Sigmoid colon (tissue), 7 donors: Measurements from ENCODE around the gene RALY. TPM values are rescaled to one million over a fixed set of nuclear protein-coding genes. Genes with fewer than 3 reads are reported as not detected.
"Not testable (repeated sequence)": the region's sequence is repeated elsewhere in the genome, so short reads cannot be mapped to it uniquely, and the experiment has no call there.

Source experiments
- DNase-seq: peaks from one replicate; pipeline ENCODE4 v3.0.0-alpha.2; 2019
- H3K27ac ChIP-seq, 4 donors: fragments of 200-600 bp; sonication (generic); one replicate each; pipeline ENCODE4 v1.5.1; 2016 to 2019; ENCODE audit warnings: mild to moderate bottlenecking in 1 of 4
- H3K27me3 ChIP-seq, 3 donors: fragments of 200-600 bp; sonication (generic); one replicate each; pipeline ENCODE4 v1.5.1; 2019; ENCODE audit warnings: mild to moderate bottlenecking in 1 of 3
- H3K36me3 ChIP-seq, 4 donors: fragments of 200-600 bp; sonication (generic); one replicate each; pipeline ENCODE4 v1.5.1; 2016 to 2019
- H3K4me1 ChIP-seq, 4 donors: fragments of 200-600 bp; sonication (generic); one replicate each; pipeline ENCODE4 v1.5.1; 2017 to 2019
- H3K4me3 ChIP-seq, 4 donors: fragments of 200-600 bp; sonication (generic); one replicate each; pipeline ENCODE4 v1.5.1; 2017 to 2019; ENCODE audit warnings: mild to moderate bottlenecking in 2 of 4, moderate library complexity in 1 of 4
- H3K9me3 ChIP-seq, 4 donors: fragments of 200-600 bp in 3 of 4; sonication (generic) in 3 of 4; one replicate each; pipeline versions ENCODE4 v1.5.1 to v1.6.1; 2013 to 2019
- EP300 ChIP-seq, 4 donors: sonication (generic); formaldehyde crosslinking; IDR thresholded peaks; one replicate each; pipeline ENCODE4 v1.6.1; 2017; ENCODE audit warnings: antibody characterized with exemption in 4 of 4
- POLR2A ChIP-seq, 2 donors: fragments of 450-650 bp; IDR thresholded peaks; one replicate each; pipeline ENCODE4 v1.6.1; 2016; ENCODE audit warnings: antibody characterized with exemption in 2 of 2, mild to moderate bottlenecking in 2 of 2, moderate library complexity in 2 of 2
- POLR2AphosphoS5 ChIP-seq, 4 donors: sonication (generic); formaldehyde crosslinking; IDR thresholded peaks; one replicate each; pipeline ENCODE4 v1.6.1; 2017; ENCODE audit warnings: antibody characterized with exemption in 4 of 4
- WGBS, 2 donors: extraction: QIAGEN DNeasy Blood & Tissue Kit; methylation state at CpG; one replicate each; pipeline ENCODE4 v1.1.7; 2013; 5-methylcytosine and 5-hydroxymethylcytosine counted together
- intact Hi-C: fragments of 100-400 bp; cut with DNase I; formaldehyde crosslinking; loops from one replicate; pipeline ENCODE4 v1.15.1; 2023
- polyA plus RNA-seq, 3 donors: library from polyadenylated mRNA; stranded (reverse); fragments of 200-250 nt; gene quantifications; one replicate each; pipeline ENCODE4 v1.2.3, GENCODE V29; 2013
- small RNA-seq, 3 donors: library from RNA; depleted of rRNA; stranded (forward); fragments of <200 nt; gene quantifications; one replicate each; pipeline ENCODE3, GENCODE V24; 2016
- total RNA-seq, 4 donors: library from RNA; depleted of rRNA; stranded (reverse); fragments of >200 nt; gene quantifications; one replicate each; pipeline ENCODE4 v1.1.0, GENCODE V29; 2016
- TF ChIP-seq, protein P1 (sequence below), 4 experiments: fragments of 450-650 bp in 3 of 4; fragments of 200-600 bp in 1 of 4; IDR thresholded peaks; one replicate each; pipeline ENCODE4 v1.5.1; 2016 to 2019; ENCODE audit warnings: antibody characterized with exemption in 4 of 4, mild to moderate bottlenecking in 3 of 4, moderate library complexity in 2 of 4
- donor health status: healthy with polysubstance abuse.
- donor health status: Bipolar disorder and iron deficiency.
- donor health status: healthy.

The RALY gene
- total and polyA plus RNA-seq, 7 donors = 75.1 to 233 (median 94.5) TPM

DNA sequence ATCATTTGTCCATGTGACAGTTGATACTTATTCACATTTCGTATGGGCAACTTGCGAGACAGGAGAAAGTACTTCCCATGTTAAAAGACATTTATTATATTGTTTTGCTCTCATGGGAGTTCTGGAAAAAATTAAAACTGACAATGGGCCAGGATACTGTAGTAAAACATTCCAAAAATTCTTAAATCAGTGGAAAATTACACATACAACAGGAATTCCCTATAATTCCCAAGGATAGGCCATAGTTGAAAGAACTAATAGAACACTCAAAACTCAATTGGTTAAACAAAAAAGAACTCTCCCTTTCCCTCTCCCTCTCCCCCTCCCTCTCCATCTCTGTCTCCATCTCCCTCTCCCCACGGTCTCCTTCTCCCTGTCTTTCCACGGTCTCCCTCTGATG, 137.8 kb downstream of the RALY start:
- WGBS, 2 donors = 89 to 92% methylated on average over 4 of the region's 4 CpGs
- H3K36me3 ChIP-seq = no peaks in the 10 kb centered on the region
- intact Hi-C loops = loop anchor here (2.0 kb wide), 1 partner anchor 199 kb away; no protein-coding TSS in a partner anchor

DNA sequence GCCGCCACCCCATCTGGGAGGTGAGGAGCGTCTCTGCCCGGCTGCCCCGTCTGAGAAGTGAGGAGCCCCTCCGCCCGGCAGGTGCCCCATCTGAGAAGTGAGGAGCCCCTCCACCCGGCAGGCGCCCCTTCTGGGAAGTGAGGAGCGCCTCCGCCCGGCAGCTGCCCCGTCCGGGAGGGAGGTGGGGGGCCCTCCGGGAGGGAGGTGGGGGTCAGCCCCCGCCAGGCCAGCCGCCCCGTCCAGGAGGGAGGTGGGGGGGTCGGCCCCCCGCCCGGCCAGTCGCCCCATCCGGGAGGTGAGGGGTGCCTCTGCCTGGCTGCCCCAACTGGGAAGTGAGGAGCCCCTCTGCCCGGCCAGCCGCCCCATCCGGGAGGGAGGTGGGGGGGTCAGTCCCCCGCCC, 138.8 kb downstream of the RALY start:
- H3K4me1 ChIP-seq, H3K27me3 ChIP-seq, H3K9me3 ChIP-seq, H3K36me3 ChIP-seq, H3K27ac ChIP-seq, H3K4me3 ChIP-seq, intact Hi-C loops, DNase-seq: not testable (repeated sequence)
- 93 to 95% methylated on average over 26 of the region's 26 CpGs for WGBS, 2 donors

More for the DNA sequence above, 137.8 kb downstream of the RALY start:
- Histone ChIP-seq H3K27me3 (no peaks in the 10 kb centered on the region), H3K4me1 (no peaks in the 10 kb centered on the region), H3K4me3 (no peak overlapping the region), H3K9me3 (no peaks in the 10 kb centered on the region), H3K27ac (no peak overlapping the region)
- no peak for DNase-seq
- TF ChIP-seq EP300 (IDR thresholded peaks at IDR 0.05) (no peak), POLR2AphosphoS5 (IDR thresholded peaks at IDR 0.05) (no peak), POLR2A (IDR thresholded peaks at IDR 0.05) (no peak)
- TF ChIP-seq, protein P1, sequence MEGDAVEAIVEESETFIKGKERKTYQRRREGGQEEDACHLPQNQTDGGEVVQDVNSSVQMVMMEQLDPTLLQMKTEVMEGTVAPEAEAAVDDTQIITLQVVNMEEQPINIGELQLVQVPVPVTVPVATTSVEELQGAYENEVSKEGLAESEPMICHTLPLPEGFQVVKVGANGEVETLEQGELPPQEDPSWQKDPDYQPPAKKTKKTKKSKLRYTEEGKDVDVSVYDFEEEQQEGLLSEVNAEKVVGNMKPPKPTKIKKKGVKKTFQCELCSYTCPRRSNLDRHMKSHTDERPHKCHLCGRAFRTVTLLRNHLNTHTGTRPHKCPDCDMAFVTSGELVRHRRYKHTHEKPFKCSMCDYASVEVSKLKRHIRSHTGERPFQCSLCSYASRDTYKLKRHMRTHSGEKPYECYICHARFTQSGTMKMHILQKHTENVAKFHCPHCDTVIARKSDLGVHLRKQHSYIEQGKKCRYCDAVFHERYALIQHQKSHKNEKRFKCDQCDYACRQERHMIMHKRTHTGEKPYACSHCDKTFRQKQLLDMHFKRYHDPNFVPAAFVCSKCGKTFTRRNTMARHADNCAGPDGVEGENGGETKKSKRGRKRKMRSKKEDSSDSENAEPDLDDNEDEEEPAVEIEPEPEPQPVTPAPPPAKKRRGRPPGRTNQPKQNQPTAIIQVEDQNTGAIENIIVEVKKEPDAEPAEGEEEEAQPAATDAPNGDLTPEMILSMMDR (IDR thresholded peaks at IDR 0.05) = no peak

DNA sequence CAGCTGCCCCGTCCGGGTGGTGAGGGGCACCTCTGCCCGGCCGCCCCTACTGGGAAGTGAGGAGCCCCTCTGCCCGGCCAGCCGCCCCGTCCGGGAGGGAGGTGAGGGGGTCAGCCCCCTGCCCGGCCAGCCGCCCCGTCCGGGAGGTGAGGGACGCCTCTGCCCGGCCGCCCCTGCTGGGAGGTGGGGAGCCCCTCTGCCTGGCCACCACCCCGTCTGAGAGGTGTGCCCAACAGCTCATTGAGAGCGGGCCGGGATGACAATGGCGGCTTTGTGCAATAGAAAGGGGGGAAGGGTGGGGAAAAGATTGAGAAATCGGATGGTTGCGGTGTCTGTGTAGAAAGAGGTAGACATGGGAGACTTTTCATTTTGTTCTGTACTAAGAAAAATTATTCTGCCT, 139.2 kb downstream of the RALY start:
- intact Hi-C loops, H3K4me3 ChIP-seq, H3K27me3 ChIP-seq, DNase-seq, H3K4me1 ChIP-seq, H3K27ac ChIP-seq, H3K9me3 ChIP-seq, H3K36me3 ChIP-seq: not testable (repeated sequence)
- 89 to 91% methylated on average over 21 of the region's 21 CpGs for WGBS, 2 donors

DNA sequence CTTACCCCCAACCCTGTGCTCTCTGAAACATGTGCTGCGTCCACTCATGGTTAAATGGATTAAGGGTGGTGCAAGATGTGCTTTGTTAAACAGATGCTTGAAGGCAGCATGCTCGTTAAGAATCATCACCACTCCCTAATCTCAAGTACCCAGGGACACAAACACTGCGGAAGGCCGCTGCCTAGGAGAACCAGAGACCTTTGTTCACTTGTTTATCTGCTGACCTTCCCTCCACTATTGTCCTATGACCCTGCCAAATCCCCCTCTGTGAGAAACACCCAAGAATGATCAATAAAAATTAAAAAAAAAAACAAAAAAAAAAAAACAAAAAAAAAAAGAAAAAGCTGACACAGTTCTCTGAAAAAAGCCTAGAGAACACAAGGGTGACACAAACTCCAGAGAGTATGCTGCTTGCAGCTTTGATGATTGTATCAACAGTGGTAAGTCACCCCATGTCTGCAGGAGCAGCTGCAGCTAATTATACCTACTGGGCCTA, 139.7 kb downstream of the RALY start:
- DNase-seq, intact Hi-C loops, H3K4me3 ChIP-seq, H3K4me1 ChIP-seq, H3K27ac ChIP-seq, H3K36me3 ChIP-seq, H3K27me3 ChIP-seq, H3K9me3 ChIP-seq: not testable (repeated sequence)
- 57 to 74% methylated on average over 4 of the region's 4 CpGs for WGBS, 2 donors

Small RNA genes within 50 kb of the gene (small RNA-seq; reads per million reads assigned to genes)
- 0 reads per million in 3 donors for gene MIR4755

Other genes with a start within 250 kb of the RALY start
- 100 to 1,000 TPM; 102 to 115 (median 108) TPM for gene CHMP4B, start 182.6 kb upstream of the RALY start, total RNA-seq
- 100 to 1,000 TPM; 212 to 394 (median 250) TPM for gene CHMP4B, start 182.6 kb upstream of the RALY start, polyA plus RNA-seq
- 10 to 100 TPM; 44.6 to 52.8 (median 47.4) TPM for gene EIF2S2, start 118.3 kb downstream of the RALY start, total RNA-seq
- gene EIF2S2, start 118.3 kb downstream of the RALY start, polyA plus RNA-seq = 10 to 100 TPM; 55.3 to 69.8 (median 63.3) TPM
- under 1 TPM in 1 of 4 donors, not detected in 3; 0.99 TPM for gene ASIP, start 247.5 kb downstream of the RALY start, total RNA-seq
- under 1 TPM in 1 of 3 donors, not detected in 2; 0.38 TPM for gene ASIP, start 247.5 kb downstream of the RALY start, polyA plus RNA-seq